Activated CD8-positive, alpha-beta memory T cell treated with anti-CD3 and anti-CD28 coated beads, Interleukin-2, amount 50 U/mL, for 1 hour (primary cell): ENCODE measurements around the gene PCDHA7.
"Not testable (repeated sequence)": the region's sequence is repeated elsewhere in the genome, so short reads cannot be mapped to it uniquely, and the experiment has no call there.

Experiments used
- DNase-seq: peaks from one replicate; pipeline ENCODE4 v3.0.0-alpha.2; 2020; ENCODE audit errors: extremely low read depth

The PCDHA7 gene, protein sequence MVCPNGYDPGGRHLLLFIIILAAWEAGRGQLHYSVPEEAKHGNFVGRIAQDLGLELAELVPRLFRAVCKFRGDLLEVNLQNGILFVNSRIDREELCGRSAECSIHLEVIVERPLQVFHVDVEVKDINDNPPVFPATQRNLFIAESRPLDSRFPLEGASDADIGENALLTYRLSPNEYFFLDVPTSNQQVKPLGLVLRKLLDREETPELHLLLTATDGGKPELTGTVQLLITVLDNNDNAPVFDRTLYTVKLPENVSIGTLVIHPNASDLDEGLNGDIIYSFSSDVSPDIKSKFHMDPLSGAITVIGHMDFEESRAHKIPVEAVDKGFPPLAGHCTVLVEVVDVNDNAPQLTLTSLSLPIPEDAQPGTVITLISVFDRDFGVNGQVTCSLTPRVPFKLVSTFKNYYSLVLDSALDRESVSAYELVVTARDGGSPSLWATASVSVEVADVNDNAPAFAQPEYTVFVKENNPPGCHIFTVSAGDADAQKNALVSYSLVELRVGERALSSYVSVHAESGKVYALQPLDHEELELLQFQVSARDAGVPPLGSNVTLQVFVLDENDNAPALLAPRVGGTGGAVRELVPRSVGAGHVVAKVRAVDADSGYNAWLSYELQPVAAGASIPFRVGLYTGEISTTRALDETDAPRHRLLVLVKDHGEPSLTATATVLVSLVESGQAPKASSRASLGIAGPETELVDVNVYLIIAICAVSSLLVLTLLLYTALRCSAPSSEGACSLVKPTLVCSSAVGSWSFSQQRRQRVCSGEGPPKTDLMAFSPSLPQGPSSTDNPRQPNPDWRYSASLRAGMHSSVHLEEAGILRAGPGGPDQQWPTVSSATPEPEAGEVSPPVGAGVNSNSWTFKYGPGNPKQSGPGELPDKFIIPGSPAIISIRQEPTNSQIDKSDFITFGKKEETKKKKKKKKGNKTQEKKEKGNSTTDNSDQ

DNA sequence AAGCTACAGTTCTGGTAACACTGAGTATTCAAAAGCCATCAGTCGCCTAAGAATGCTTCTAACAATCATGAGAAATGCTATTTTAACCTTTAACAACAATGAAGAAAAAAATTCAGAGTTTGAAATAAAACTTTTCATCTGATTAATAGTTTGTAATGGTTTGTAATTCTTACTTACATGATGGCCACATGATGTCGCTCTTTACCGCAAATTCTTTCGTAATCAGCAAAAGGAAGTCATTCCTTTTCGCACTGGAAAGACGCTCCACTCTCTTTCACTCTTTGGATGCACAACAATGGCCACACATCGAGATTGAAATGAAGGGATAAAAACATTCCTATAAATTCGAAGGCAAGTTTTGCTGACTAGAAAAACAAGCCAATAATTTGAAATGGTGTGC lies at the start of gene PCDHA7:
TSS of gene PCDHA7 (plus strand) at position 277 of the 400 bp plus-strand sequence. CDS start at position 392, 115 bp downstream.
- no peak for DNase-seq

DNA sequence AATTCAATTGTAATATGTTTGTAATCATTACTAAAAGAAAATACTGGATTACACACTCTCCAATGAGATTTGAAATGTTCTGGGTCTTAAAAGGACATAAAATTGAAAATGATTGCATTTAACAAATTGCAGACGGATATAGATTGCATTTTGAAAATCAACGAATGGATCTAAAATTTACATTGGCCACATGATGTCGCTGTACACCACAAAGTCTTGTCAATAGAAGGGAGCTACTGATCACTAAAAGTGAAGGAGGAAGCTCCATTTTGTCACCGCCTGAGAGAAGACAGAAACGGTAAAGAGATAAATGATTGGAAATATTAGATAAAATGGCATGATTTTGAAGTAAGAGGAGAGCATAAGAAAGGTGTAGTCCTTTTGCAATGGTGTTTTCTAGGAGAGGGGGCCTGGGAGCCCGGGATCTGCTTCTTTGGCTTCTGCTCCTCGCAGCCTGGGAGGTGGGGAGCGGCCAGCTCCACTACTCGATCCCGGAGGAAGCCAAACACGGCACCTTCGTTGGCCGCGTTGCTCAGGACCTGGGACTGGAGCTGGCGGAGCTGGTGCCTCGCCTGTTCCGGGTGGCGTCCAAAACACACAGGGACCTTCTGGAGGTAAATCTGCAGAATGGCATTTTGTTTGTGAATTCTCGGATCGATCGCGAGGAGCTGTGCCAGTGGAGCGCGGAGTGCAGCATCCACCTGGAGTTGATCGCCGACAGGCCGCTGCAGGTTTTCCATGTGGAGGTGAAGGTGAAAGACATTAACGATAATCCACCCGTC lies 48.0 kb upstream of the PCDHA7 start, which contains the start of gene PCDHA1:
TSS of gene PCDHA1 (plus strand) at position 236 of the 782 bp plus-strand sequence.
- DNase-seq = no peak

DNA sequence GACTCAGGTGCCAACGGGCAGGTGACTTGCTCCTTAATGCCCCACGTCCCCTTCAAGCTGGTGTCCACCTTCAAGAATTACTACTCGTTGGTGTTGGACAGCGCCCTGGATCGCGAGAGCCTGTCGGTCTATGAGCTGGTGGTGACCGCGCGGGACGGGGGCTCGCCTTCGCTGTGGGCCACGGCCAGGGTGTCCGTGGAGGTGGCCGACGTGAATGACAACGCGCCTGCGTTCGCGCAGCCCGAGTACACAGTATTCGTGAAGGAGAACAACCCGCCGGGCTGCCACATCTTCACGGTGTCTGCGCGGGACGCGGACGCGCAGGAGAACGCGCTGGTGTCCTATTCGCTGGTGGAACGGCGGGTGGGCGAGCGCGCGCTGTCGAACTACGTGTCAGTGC lies 46.6 kb upstream of the PCDHA7 start:
- DNase-seq = not testable (repeated sequence)

DNA sequence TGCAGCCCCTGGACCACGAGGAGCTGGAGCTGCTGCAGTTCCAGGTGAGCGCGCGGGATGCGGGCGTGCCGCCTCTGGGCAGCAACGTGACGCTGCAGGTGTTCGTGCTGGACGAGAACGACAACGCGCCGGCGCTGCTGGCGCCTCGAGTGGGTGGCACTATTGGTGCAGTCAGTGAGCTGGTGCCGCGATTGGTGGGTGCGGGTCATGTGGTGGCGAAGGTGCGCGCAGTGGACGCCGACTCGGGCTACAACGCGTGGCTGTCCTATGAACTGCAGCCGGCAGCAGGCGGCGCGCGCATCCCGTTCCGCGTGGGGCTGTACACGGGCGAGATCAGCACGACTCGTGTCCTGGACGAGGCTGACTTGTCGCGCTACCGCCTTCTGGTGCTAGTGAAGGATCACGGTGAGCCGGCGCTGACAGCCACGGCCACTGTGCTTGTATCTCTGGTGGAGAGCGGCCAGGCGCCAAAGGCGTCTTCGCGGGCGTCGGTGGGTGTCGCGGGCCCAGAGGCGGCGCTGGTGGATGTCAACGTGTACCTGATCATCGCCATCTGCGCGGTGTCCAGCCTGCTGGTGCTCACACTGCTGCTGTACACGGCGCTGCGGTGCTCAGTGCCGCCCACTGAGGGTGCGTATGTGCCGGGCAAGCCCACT lies 46.1 kb upstream of the PCDHA7 start:
- DNase-seq = not testable (repeated sequence)

DNA sequence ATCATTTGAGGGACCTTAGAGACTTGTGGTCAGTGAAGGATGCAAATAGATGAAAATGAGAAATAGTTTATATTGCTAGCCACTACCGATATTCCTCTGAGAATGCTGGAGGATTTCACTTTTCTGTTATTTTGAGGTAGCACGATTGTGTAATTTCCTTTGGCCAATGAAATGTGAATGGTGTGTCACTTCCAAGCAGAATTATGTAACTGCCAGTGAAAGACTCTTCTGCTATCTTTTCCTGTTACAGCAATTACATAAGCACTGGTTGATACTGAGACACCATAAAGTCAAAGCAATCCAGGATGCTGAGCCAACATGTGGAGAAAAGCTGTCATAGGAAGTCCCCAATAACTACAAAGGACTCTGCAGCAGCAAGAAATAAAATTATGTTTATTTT lies 43.0 kb upstream of the PCDHA7 start:
- DNase-seq = no peak

DNA sequence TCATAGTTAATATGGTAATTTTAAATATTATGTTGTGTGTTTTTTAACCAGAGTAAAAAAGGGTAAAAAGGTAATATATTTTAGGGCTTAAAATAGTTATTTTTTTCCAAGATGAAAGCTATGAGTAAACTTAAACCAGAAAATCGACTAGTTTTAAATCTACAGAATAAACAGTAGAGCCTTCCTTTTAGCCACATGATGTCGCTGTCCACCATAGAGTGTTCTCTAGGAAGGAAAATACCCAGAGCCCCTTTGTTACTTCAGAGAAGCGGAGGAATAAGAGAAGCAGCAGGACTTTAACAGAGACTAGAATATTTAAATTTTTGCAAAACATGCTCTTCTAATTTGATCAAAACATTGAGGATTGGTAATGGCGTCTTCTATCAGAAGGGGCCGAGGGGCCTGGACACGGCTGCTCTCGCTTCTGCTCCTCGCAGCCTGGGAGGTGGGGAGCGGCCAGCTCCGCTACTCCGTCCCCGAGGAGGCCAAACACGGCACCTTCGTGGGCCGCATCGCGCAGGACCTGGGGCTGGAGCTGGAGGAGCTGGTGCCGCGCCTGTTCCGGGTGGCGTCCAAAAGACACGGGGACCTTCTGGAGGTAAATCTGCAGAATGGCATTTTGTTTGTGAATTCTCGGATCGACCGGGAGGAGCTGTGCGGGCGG lies 39.3 kb upstream of the PCDHA7 start, which contains the start of gene PCDHA2:
TSS of gene PCDHA2 (plus strand) at position 258 of the 664 bp plus-strand sequence.
- DNase-seq = no peak

DNA sequence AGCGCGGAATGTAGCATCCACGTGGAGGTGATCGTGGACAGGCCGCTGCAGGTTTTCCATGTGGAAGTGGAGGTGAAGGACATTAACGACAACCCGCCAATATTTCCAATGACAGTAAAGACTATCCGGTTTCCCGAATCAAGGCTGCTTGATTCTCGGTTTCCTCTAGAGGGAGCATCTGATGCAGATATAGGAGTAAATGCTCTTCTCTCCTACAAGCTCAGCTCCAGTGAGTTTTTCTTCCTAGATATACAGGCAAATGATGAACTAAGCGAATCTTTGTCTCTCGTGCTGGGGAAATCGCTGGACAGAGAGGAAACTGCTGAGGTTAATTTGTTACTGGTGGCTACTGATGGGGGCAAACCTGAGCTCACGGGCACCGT lies 38.8 kb upstream of the PCDHA7 start:
- DNase-seq = no peak

DNA sequence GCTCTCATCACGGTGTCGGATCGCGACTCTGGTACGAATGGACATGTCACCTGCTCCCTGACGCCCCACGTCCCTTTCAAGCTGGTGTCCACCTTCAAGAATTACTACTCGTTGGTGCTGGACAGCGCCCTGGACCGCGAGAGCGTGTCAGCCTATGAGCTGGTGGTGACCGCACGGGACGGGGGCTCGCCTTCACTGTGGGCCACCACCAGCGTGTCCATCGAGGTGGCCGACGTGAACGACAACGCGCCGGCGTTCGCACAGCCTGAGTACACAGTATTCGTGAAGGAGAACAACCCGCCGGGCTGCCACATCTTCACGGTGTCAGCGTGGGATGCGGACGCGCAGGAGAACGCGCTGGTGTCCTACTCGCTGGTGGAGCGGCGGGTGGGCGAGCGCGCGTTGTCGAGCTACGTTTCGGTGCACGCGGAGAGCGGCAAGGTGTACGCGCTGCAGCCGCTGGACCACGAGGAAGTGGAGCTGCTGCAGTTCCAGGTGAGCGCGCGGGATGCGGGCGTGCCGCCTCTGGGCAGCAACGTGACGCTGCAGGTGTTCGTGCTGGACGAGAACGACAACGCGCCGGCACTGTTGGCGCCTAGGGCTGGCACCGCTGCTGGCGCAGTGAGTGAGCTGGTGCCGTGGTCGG lies 37.9 kb upstream of the PCDHA7 start:
- DNase-seq = not testable (repeated sequence)

DNA sequence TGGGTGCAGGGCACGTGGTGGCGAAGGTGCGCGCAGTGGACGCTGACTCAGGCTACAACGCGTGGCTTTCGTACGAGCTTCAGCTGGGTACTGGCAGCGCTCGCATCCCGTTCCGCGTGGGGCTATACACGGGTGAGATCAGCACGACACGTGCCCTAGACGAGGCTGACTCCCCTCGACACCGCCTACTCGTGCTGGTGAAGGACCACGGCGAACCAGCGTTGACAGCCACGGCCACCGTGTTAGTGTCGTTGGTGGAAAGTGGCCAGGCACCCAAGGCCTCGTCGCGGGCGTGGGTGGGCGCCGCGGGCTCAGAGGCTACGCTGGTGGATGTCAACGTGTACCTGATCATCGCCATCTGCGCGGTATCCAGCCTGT lies 37.4 kb upstream of the PCDHA7 start:
- DNase-seq = no peak

DNA sequence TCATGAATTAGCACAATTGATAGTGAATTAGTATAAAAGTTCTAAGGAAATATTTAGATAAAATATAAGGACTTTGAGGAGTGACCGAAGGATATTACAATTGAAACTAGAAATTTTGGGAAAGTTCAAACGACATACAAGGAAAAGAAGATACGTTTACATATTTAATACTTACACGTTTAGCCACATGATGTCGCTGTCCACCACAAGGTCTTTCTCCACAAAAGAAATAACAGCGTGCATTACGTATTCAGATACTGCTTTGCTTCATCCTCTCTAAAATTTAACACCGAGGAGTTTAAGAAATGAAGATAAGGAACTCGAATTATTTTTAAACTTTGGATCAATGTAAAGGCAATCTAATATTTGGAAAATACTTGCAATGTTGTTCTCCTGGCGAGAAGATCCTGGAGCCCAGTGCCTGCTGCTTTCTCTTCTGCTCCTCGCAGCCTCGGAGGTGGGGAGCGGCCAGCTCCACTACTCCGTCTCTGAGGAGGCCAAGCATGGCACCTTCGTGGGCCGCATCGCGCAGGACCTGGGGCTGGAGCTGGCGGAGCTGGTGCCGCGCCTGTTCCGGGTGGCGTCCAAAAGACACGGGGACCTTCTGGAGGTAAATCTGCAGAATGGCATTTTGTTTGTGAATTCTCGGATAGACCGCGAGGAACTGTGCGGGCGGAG lies 33.1 kb upstream of the PCDHA7 start, which contains the start of gene PCDHA3:
TSS of gene PCDHA3 (plus strand) at position 242 of the 678 bp plus-strand sequence.
- no peak for DNase-seq

DNA sequence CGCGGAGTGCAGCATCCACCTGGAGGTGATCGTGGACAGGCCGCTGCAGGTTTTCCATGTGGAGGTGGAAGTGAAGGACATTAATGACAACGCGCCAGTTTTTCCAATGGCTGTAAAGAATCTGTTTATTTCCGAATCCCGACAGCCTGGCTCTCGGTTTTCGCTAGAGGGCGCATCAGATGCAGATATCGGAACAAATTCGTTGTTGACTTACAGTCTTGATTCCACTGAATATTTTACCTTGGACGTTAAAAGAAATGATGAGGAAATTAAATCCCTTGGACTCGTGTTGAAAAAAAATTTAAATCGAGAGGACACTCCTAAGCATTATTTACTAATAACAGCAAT lies 32.6 kb upstream of the PCDHA7 start:
- DNase-seq = no peak

DNA sequence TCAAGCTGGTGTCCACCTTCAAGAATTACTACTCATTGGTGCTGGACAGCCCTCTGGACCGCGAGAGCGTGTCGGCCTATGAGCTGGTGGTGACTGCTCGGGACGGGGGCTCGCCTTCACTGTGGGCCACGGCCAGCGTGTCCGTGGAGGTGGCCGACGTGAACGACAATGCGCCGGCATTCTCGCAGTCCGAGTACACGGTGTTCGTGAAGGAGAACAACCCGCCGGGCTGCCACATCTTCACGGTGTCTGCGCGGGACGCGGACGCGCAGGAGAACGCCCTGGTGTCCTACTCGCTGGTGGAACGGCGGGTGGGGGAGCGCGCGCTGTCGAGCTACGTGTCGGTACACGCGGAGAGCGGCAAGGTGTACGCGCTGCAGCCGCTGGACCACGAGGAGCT lies 31.7 kb upstream of the PCDHA7 start:
- DNase-seq = not testable (repeated sequence)

DNA sequence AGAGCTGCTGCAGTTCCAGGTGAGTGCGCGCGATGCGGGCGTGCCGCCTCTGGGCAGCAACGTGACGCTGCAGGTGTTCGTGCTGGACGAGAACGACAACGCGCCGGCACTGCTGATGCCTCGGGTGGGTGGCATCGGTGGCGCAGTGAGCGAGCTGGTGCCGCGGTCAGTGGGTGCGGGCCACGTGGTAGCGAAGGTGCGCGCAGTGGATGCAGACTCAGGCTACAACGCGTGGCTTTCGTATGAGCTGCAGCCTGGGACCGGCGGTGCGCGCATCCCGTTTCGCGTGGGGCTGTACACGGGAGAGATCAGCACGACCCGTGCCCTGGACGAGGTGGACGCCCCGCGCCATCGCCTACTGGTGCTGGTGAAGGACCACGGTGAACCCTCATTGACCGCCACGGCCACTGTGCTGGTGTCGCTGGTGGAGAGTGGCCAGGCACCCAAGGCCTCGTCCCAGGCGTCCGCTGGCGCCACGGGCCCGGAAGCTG lies 31.2 kb upstream of the PCDHA7 start:
- no peak for DNase-seq

DNA sequence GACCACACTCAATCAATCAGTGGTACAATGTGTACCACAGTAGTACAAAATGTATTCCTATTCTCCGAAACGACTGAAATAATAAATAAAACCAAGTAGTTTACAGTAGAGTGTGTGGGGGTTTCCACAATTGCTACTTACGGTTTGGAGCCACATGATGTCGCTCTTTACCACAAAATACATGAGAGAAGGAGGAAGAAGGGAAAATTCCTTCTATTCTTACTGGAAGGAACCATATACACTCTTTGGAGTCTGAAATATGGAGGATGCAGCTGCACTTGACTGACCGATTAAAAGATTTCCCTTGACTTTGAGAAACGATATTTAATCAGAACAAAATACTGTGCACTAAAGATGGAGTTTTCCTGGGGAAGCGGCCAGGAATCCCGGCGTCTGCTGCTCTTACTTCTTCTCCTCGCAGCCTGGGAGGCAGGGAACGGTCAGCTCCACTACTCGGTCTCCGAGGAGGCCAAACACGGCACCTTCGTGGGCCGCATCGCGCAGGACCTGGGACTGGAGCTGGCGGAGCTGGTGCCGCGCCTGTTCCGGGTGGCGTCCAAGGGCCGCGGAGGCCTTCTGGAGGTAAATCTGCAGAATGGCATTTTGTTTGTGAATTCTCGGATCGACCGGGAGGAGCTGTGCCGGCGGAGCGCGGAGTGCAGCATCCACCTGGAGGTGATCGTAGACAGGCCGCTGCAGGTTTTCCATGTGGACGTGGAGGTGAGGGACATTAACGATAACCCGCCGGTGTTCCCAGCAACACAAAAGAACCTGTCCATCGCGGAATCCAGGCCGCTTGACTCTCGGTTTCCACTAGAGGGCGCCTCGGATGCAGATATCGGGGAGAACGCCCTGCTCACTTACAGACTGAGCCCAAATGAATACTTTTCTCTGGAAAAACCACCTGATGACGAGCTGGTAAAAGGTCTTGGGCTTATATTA lies 27.0 kb upstream of the PCDHA7 start, which contains the start of gene PCDHA4:
TSS of gene PCDHA4 (plus strand) at position 235 of the 942 bp plus-strand sequence.
- no peak for DNase-seq

DNA sequence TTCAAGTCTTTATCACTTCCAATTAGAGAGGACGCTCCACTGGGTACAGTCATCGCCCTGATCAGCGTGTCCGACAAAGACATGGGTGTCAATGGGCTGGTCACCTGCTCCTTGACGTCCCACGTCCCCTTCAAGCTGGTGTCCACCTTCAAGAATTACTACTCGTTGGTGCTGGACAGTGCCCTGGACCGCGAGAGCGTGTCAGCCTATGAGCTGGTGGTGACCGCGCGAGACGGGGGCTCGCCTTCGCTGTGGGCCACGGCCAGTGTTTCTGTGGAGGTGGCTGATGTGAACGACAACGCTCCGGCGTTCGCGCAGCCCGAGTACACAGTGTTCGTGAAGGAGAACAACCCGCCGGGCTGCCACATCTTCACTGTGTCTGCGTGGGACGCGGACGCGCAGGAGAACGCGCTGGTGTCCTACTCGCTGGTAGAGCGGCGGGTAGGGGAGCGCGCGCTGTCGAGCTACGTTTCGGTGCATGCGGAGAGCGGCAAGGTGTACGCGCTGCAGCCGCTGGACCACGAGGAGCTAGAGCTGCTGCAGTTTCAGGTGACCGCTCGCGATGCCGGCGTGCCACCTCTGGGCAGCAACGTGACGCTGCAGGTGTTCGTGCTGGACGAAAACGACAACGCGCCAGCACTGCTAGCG lies 25.7 kb upstream of the PCDHA7 start:
- DNase-seq = not testable (repeated sequence)

DNA sequence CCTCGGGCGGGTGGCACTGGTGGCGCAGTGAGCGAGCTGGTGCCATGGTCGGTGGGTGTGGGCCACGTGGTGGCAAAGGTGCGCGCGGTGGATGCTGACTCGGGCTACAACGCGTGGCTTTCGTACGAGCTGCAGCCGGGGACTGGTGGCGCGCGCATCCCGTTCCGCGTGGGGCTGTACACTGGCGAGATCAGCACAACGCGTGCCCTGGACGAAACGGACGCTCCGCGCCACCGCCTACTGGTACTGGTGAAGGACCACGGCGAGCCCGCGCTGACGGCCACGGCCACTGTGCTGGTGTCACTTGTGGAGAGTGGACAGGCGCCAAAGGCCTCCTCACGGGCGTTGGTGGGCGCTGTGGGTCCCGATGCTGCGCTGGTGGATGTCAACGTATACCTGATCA lies 25.2 kb upstream of the PCDHA7 start:
- no peak for DNase-seq
